ENCODE data around the gene FMN1.

DNA sequence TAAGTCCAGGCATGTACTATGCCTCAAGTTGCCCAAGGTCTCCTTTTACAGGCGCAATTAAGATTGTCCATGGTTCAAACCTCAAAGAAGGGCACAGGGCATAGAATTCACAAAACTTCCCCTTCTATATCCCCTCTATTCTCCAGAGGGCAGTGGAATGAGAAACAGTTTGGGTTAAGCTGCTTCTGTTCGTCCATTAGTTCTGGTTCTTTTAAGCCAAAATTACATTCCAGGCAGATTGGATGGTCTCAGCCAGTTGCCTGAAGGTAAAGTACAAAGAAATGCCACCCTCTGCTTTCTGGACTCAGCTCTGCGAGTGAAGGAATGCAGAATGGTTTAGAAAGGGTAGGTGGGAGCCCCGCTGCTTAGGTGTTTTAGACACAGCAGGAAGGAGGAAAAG, 276.0 kb downstream of the FMN1 start:
- TF ChIP-seq, protein P1, sequence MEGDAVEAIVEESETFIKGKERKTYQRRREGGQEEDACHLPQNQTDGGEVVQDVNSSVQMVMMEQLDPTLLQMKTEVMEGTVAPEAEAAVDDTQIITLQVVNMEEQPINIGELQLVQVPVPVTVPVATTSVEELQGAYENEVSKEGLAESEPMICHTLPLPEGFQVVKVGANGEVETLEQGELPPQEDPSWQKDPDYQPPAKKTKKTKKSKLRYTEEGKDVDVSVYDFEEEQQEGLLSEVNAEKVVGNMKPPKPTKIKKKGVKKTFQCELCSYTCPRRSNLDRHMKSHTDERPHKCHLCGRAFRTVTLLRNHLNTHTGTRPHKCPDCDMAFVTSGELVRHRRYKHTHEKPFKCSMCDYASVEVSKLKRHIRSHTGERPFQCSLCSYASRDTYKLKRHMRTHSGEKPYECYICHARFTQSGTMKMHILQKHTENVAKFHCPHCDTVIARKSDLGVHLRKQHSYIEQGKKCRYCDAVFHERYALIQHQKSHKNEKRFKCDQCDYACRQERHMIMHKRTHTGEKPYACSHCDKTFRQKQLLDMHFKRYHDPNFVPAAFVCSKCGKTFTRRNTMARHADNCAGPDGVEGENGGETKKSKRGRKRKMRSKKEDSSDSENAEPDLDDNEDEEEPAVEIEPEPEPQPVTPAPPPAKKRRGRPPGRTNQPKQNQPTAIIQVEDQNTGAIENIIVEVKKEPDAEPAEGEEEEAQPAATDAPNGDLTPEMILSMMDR (IDR thresholded peaks at IDR 0.05; ENCODE audit: poor library complexity, severe bottlenecking): no peak
- TF ChIP-seq, protein P2, sequence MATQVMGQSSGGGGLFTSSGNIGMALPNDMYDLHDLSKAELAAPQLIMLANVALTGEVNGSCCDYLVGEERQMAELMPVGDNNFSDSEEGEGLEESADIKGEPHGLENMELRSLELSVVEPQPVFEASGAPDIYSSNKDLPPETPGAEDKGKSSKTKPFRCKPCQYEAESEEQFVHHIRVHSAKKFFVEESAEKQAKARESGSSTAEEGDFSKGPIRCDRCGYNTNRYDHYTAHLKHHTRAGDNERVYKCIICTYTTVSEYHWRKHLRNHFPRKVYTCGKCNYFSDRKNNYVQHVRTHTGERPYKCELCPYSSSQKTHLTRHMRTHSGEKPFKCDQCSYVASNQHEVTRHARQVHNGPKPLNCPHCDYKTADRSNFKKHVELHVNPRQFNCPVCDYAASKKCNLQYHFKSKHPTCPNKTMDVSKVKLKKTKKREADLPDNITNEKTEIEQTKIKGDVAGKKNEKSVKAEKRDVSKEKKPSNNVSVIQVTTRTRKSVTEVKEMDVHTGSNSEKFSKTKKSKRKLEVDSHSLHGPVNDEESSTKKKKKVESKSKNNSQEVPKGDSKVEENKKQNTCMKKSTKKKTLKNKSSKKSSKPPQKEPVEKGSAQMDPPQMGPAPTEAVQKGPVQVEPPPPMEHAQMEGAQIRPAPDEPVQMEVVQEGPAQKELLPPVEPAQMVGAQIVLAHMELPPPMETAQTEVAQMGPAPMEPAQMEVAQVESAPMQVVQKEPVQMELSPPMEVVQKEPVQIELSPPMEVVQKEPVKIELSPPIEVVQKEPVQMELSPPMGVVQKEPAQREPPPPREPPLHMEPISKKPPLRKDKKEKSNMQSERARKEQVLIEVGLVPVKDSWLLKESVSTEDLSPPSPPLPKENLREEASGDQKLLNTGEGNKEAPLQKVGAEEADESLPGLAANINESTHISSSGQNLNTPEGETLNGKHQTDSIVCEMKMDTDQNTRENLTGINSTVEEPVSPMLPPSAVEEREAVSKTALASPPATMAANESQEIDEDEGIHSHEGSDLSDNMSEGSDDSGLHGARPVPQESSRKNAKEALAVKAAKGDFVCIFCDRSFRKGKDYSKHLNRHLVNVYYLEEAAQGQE (IDR thresholded peaks at IDR 0.05; ENCODE audit: borderline replicate concordance): no peak
- no peak for TF ChIP-seq RAD21 (conservative IDR thresholded peaks at IDR 0.05)
